H1 (cell line): ENCODE measurements around the gene MAML1. TPM values are rescaled to one million over a fixed set of nuclear protein-coding genes. Genes with fewer than 3 reads are reported as not detected.
A peak's percentile ranks its signal among the peaks of the same experiment; 100 is the strongest.

Source experiments
- BACH1 ChIP-seq: IDR thresholded peaks from 2 replicates; pipeline ENCODE4 v1.6.1; 2012; ENCODE audit warnings: low read length, improper control_type of control experiment
- HDAC2 ChIP-seq, 2 experiments: fragments of 300-600 bp in 1 of 2; sonication (generic) in 1 of 2; IDR thresholded peaks; 2 replicates each; pipeline ENCODE4 v1.6.1; 2011 to 2012; ENCODE audit warnings: low read depth in 2 of 2, low read length in 2 of 2, mild to moderate bottlenecking in 2 of 2, moderate library complexity in 2 of 2, borderline replicate concordance in 1 of 2, inconsistent platforms in 1 of 2
- KDM5A ChIP-seq: fragments of 200-600 bp; IDR thresholded peaks from 2 replicates; pipeline ENCODE4 v1.7.1; 2012; ENCODE audit warnings: mild to moderate bottlenecking, low read length, inconsistent platforms, mixed read lengths
- MAFK ChIP-seq: IDR thresholded peaks from 2 replicates; pipeline ENCODE4 v1.6.1; 2012; ENCODE audit warnings: low read depth, mild to moderate bottlenecking, improper control_type of control experiment, low read length
- POLR2A ChIP-seq, 2 experiments: IDR thresholded peaks; 1 replicate in 1 of 2; 2 replicates in 1 of 2; pipeline ENCODE4 v1.6.1; 2011; ENCODE audit warnings: low read depth in 2 of 2, low read length in 2 of 2, mild to moderate bottlenecking in 2 of 2; ENCODE audit errors: control extremely low read depth in 1 of 2
- RNF2 ChIP-seq: fragments of 200-900, 300-1000 bp; sonication (generic); IDR thresholded peaks from 2 replicates; pipeline ENCODE4 v1.7.1; 2016; ENCODE audit warnings: borderline replicate concordance, low read depth, mild to moderate bottlenecking, antibody characterized with exemption, low read length; ENCODE audit not compliant: poor library complexity, severe bottlenecking; ENCODE audit errors: missing control alignments
- SP1 ChIP-seq: IDR thresholded peaks from 2 replicates; pipeline ENCODE4 v1.6.1; 2011; ENCODE audit warnings: low read depth, low read length
- SUZ12 ChIP-seq: fragments of 200-600 bp; sonication (generic); IDR thresholded peaks from 2 replicates; pipeline ENCODE4 v1.6.1; 2012; ENCODE audit warnings: mild to moderate bottlenecking, inconsistent platforms, low read length, moderate library complexity, mixed read lengths
- TBP ChIP-seq: IDR thresholded peaks from 2 replicates; pipeline ENCODE4 v1.6.1; 2011; ENCODE audit warnings: low read depth, low read length, improper control_type of control experiment
- TCF12 ChIP-seq: IDR thresholded peaks from 2 replicates; pipeline ENCODE4 v1.6.1; 2011; ENCODE audit warnings: low read depth, mild to moderate bottlenecking, low read length
- TEAD4 ChIP-seq: IDR thresholded peaks from 2 replicates; pipeline ENCODE4 v1.6.1; 2012; ENCODE audit warnings: low read depth, low read length, inconsistent platforms, mixed read lengths
- polyA plus RNA-seq, 7 experiments: library from polyadenylated mRNA; depleted of rRNA in 3 of 7; stranded (reverse) in 5 of 7; unstranded in 2 of 7; fragments of >200 nt in 5 of 7; fragments of 200-250 nt in 2 of 7; gene quantifications; 1 replicate in 5 of 7; 2 replicates in 1 of 7; 4 replicates in 1 of 7; pipeline versions ENCODE4 v1.2.1 to v1.2.3, GENCODE V29; 2011 to 2013; ENCODE audit warnings: missing spikeins in 2 of 7, mixed read lengths in 2 of 7
- total RNA-seq: library from RNA; stranded (reverse); fragmentation: NEBNext Ultra II Directional; extraction: Animal tissue kit (Norgen Biotek cat#: 25700); gene quantifications from 2 replicates; pipeline ENCODE4 v1.2.1, GENCODE V29; 2021
- TF ChIP-seq, protein P1 (sequence below), 3 experiments: IDR thresholded peaks; 1 replicate in 2 of 3; 2 replicates in 1 of 3; pipeline versions ENCODE4 v1.5.1 to v1.6.1; 2011; ENCODE audit warnings: low read length in 3 of 3, mild to moderate bottlenecking in 3 of 3, inconsistent platforms in 2 of 3, low read depth in 1 of 3, moderate library complexity in 1 of 3; ENCODE audit not compliant: insufficient read depth in 1 of 3; ENCODE audit errors: control extremely low read depth in 1 of 3

Gene MAML1
- total and polyA plus RNA-seq, 2 of the 8 experiments (the other 6 are each of a cell fraction or from before 2014, with no cell fraction given) = 17.1 to 41.9 TPM

DNA sequence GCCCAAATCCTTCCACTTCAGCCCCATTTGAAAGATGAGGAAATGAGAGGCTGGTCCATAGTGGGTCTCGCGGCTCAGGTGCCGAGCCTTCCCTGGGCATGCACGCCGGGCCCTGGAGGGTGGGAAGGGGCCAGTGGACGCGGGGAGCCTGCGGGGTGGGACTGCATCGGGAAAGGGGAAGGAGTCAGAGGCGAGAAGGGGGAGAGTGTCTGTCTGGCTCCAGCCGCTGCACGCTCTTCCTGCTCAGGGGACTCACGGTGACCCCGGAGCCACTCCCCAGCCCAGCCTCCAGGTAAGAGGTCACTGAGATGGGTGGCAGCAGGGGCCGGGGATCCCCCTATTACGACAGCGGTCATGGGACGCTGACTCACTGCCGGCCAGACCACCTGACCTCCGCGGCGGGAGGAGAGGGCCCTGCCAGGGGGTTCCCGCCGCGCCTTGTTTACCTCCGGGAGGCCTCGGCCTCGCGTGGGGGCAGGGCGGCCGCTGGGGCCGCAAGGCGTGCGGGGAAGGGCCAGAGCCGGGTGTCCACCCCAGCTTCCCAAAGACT lies 86.2 kb downstream of the MAML1 start (continued):
- TF ChIP-seq TBP = peak; percentile 30; the same call in 1 of the 2 replicates
- peak; percentile 81 for TF ChIP-seq BACH1
- no peak for TF ChIP-seq HDAC2 (IDR thresholded peaks at IDR 0.05; ENCODE audit: borderline replicate concordance in 1 of 2, low read depth in 2 of 2, low read length in 2 of 2)
- TF ChIP-seq SP1 = 0 out of 2 replicates have a peak, but pooled peaks have one; percentile 9
- no peak for TF ChIP-seq TEAD4
- TF ChIP-seq, protein P1, sequence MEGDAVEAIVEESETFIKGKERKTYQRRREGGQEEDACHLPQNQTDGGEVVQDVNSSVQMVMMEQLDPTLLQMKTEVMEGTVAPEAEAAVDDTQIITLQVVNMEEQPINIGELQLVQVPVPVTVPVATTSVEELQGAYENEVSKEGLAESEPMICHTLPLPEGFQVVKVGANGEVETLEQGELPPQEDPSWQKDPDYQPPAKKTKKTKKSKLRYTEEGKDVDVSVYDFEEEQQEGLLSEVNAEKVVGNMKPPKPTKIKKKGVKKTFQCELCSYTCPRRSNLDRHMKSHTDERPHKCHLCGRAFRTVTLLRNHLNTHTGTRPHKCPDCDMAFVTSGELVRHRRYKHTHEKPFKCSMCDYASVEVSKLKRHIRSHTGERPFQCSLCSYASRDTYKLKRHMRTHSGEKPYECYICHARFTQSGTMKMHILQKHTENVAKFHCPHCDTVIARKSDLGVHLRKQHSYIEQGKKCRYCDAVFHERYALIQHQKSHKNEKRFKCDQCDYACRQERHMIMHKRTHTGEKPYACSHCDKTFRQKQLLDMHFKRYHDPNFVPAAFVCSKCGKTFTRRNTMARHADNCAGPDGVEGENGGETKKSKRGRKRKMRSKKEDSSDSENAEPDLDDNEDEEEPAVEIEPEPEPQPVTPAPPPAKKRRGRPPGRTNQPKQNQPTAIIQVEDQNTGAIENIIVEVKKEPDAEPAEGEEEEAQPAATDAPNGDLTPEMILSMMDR (IDR thresholded peaks at IDR 0.05; ENCODE audit: control extremely low read depth in 1 of 3, insufficient read depth in 1 of 3, low read depth in 1 of 3, low read length in 3 of 3) = no peak
- TF ChIP-seq SUZ12 = peak; percentile 35; the same call in 1 of the 2 replicates
- TF ChIP-seq MAFK = peak; percentile 55; the same call in 1 of the 2 replicates
- TF ChIP-seq TCF12 = no peak
- TF ChIP-seq KDM5A = no peak
- TF ChIP-seq RNF2 = peak; percentile 18
- TF ChIP-seq POLR2A (IDR thresholded peaks at IDR 0.05; ENCODE audit: control extremely low read depth in 1 of 2, low read depth in 2 of 2, low read length in 2 of 2) = no peak; a peak in 2 of 3 replicates
